H1 (cell line): Measurements from ENCODE around the gene BAG1. TPM values are rescaled to one million over a fixed set of nuclear protein-coding genes. Genes with fewer than 3 reads are reported as not detected.

Experiments
- ATF2 ChIP-seq: IDR thresholded peaks from 2 replicates; pipeline ENCODE4 v1.6.1; 2012; ENCODE audit warnings: low read length, inconsistent platforms
- EGR1 ChIP-seq: IDR thresholded peaks from 2 replicates; pipeline ENCODE4 v1.6.1; 2011; ENCODE audit warnings: low read depth, low read length, borderline replicate concordance
- KDM5A ChIP-seq: fragments of 200-600 bp; IDR thresholded peaks from 2 replicates; pipeline ENCODE4 v1.7.1; 2012; ENCODE audit warnings: mild to moderate bottlenecking, low read length, inconsistent platforms, mixed read lengths
- SUZ12 ChIP-seq: fragments of 200-600 bp; sonication (generic); IDR thresholded peaks from 2 replicates; pipeline ENCODE4 v1.6.1; 2012; ENCODE audit warnings: mild to moderate bottlenecking, inconsistent platforms, low read length, moderate library complexity, mixed read lengths
- polyA plus RNA-seq, 7 experiments: library from polyadenylated mRNA; depleted of rRNA in 3 of 7; stranded (reverse) in 5 of 7; unstranded in 2 of 7; fragments of >200 nt in 5 of 7; fragments of 200-250 nt in 2 of 7; gene quantifications; 1 replicate in 5 of 7; 2 replicates in 1 of 7; 4 replicates in 1 of 7; pipeline versions ENCODE4 v1.2.1 to v1.2.3, GENCODE V29; 2011 to 2013; ENCODE audit warnings: missing spikeins in 2 of 7, mixed read lengths in 2 of 7
- total RNA-seq: library from RNA; stranded (reverse); fragmentation: NEBNext Ultra II Directional; extraction: Animal tissue kit (Norgen Biotek cat#: 25700); gene quantifications from 2 replicates; pipeline ENCODE4 v1.2.1, GENCODE V29; 2021

BAG1 gene
- total and polyA plus RNA-seq, 2 of the 8 experiments (the other 6 are each of a cell fraction or from before 2014, with no cell fraction given) = 14.7 to 59.8 TPM

DNA sequence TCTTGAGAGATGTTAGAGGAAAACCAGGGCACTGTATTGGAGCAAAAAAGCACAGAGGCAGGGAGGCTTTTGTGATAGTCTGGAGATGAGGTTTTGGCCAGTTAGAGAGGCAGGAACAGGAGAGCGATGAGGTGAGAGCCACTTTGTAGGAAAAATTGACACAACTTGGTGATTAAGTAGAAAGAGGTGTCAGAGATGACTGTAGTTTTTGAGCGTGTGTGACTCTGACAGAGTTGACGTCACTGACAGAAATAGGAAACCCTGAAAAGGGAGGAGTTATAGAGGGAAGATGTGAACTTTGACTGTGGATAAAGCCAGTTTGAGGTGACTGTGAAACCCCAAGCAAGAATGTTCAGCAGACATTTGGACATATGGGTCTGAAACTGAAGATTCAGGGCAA is 41.5 kb upstream of the BAG1 start (continued):
- TF ChIP-seq ATF2 (no peak), KDM5A (no peak), SUZ12 (no peak), EGR1 (no peak)
